ENCODE results near the gene TMEM267.

The TMEM267 gene

GRCh38 chr5:43420241-43420640, 63.4 kb downstream of the TMEM267 start:
- no peak overlapping the region for H2BK5ac ChIP-seq (ENCODE audit: low read depth, low read length, poor library complexity)
- no peak overlapping the region for H2AK5ac ChIP-seq (ENCODE audit: low read length)
- H3K4me3 ChIP-seq (ENCODE audit: low read depth, low read length), result no peak overlapping the region
- no peak overlapping the region for H4K12ac ChIP-seq (ENCODE audit: low read depth, low read length)
- H3K27ac ChIP-seq (ENCODE audit: low read depth, low read length), result no peak overlapping the region
- no peak overlapping the region for H3K23ac ChIP-seq (ENCODE audit: low read length)
- H2BK120ac ChIP-seq (ENCODE audit: insufficient read depth, low read length, poor library complexity), result no peak overlapping the region
- H3K4ac ChIP-seq (ENCODE audit: low read depth, low read length), result no peak overlapping the region
- no peak overlapping the region for H4K8ac ChIP-seq (ENCODE audit: low read depth, low read length)
- no peak overlapping the region for H2BK12ac ChIP-seq (ENCODE audit: low read length)
- H3K18ac ChIP-seq (ENCODE audit: low read length), result no peak overlapping the region
- no peak overlapping the region for H4K91ac ChIP-seq (ENCODE audit: low read depth, low read length)
- no peak overlapping the region for H3K9ac ChIP-seq (ENCODE audit: low read length)
- no peaks in the 10 kb centered on the region for H3K36me3 ChIP-seq (ENCODE audit: control insufficient read depth in 1 of 2, insufficient read depth in 2 of 2, low read length in 2 of 2)
- H3K14ac ChIP-seq (ENCODE audit: low read length), result no peak overlapping the region
- H3K4me1 ChIP-seq (ENCODE audit: control insufficient read depth in 1 of 2, insufficient read depth in 2 of 2, low read length in 2 of 2), result no peaks in the 10 kb centered on the region
- no peak overlapping the region for H3K4me2 ChIP-seq (ENCODE audit: low read length)
- H3K27me3 ChIP-seq (ENCODE audit: insufficient read depth, low read length), result no peaks in the 10 kb centered on the region
- no peak overlapping the region for H2AFZ ChIP-seq (ENCODE audit: insufficient read depth, low read length, poor library complexity)
- H3K79me1 ChIP-seq (ENCODE audit: low read length), result no peaks in the 10 kb centered on the region
- H3K9me3 ChIP-seq (ENCODE audit: insufficient read depth, low read depth, low read length), result no peaks in the 10 kb centered on the region
- H3K79me2 ChIP-seq (ENCODE audit: control insufficient read depth, insufficient read depth, low read length, poor library complexity), result no peaks in the 10 kb centered on the region
- DNase-seq, result no peak
- no CpG with 5 or more reads among the region's 4 CpGs for WGBS (ENCODE audit: extremely low coverage, insufficient coverage, insufficient read length)

DNA sequence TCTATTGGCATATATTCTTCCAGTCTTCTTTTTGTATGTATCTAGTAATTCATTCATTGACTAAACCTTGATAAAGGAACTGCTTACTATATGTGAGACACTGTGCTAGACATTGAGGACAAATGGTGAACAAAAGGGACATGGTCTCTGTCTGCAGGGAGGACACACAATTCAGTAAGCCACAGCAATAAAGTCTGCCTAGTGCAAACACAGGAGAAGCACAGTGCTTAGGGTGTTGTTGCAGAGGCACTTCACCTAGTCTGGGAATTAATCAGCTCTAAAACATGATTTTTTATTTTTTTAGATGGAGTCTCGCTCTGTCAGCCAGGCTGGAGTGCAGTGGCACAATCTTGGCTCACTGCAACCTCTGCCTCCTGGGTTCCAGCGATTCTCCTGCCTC, 65.1 kb downstream of the TMEM267 start:
- H3K27ac ChIP-seq (ENCODE audit: low read depth, low read length), result no peak overlapping the region
- no CpG with 5 or more reads among the region's 2 CpGs for WGBS (ENCODE audit: extremely low coverage, insufficient coverage, insufficient read length)
- no peaks in the 10 kb centered on the region for H3K79me1 ChIP-seq (ENCODE audit: low read length)
- no peaks in the 10 kb centered on the region for H3K27me3 ChIP-seq (ENCODE audit: insufficient read depth, low read length)
- H3K4me1 ChIP-seq (ENCODE audit: control insufficient read depth in 1 of 2, insufficient read depth in 2 of 2, low read length in 2 of 2), result peaks cover 0 to 4% of the 10 kb centered on the region in 2 experiments
- H3K9ac ChIP-seq (ENCODE audit: low read length), result no peak overlapping the region
- H3K4me3 ChIP-seq (ENCODE audit: low read depth, low read length), result no peak overlapping the region
- H3K4ac ChIP-seq (ENCODE audit: low read depth, low read length), result no peak overlapping the region
- no peak for DNase-seq
- H4K91ac ChIP-seq (ENCODE audit: low read depth, low read length), result no peak overlapping the region
- no peak overlapping the region for H2AK5ac ChIP-seq (ENCODE audit: low read length)
- no peak overlapping the region for H3K4me2 ChIP-seq (ENCODE audit: low read length)
- no peaks in the 10 kb centered on the region for H3K79me2 ChIP-seq (ENCODE audit: control insufficient read depth, insufficient read depth, low read length, poor library complexity)
- no peak overlapping the region for H2AFZ ChIP-seq (ENCODE audit: insufficient read depth, low read length, poor library complexity)
- H3K23ac ChIP-seq (ENCODE audit: low read length), result no peak overlapping the region
- H4K8ac ChIP-seq (ENCODE audit: low read depth, low read length), result no peak overlapping the region
- H2BK120ac ChIP-seq (ENCODE audit: insufficient read depth, low read length, poor library complexity), result no peak overlapping the region
- no peak overlapping the region for H3K14ac ChIP-seq (ENCODE audit: low read length)
- no peak overlapping the region for H4K12ac ChIP-seq (ENCODE audit: low read depth, low read length)
- no peaks in the 10 kb centered on the region for H3K36me3 ChIP-seq (ENCODE audit: control insufficient read depth in 1 of 2, insufficient read depth in 2 of 2, low read length in 2 of 2)
- no peaks in the 10 kb centered on the region for H3K9me3 ChIP-seq (ENCODE audit: insufficient read depth, low read depth, low read length)
- no peak overlapping the region for H3K18ac ChIP-seq (ENCODE audit: low read length)
- H2BK5ac ChIP-seq (ENCODE audit: low read depth, low read length, poor library complexity), result no peak overlapping the region
- H2BK12ac ChIP-seq (ENCODE audit: low read length), result no peak overlapping the region

GRCh38 chr5:43416803-43417394, 66.8 kb downstream of the TMEM267 start:
- no peak overlapping the region for H3K27ac ChIP-seq (ENCODE audit: low read depth, low read length)
- H3K18ac ChIP-seq (ENCODE audit: low read length), result no peak overlapping the region
- no peak overlapping the region for H3K4me2 ChIP-seq (ENCODE audit: low read length)
- H3K27me3 ChIP-seq (ENCODE audit: insufficient read depth, low read length), result no peaks in the 10 kb centered on the region
- H4K12ac ChIP-seq (ENCODE audit: low read depth, low read length), result no peak overlapping the region
- H3K79me1 ChIP-seq (ENCODE audit: low read length), result peaks cover 2% of the 10 kb centered on the region
- H3K9me3 ChIP-seq (ENCODE audit: insufficient read depth, low read depth, low read length), result no peaks in the 10 kb centered on the region
- no peak overlapping the region for H3K4ac ChIP-seq (ENCODE audit: low read depth, low read length)
- no peak overlapping the region for H4K91ac ChIP-seq (ENCODE audit: low read depth, low read length)
- no peak overlapping the region for H2BK120ac ChIP-seq (ENCODE audit: insufficient read depth, low read length, poor library complexity)
- no peak for DNase-seq
- no peak overlapping the region for H2AK5ac ChIP-seq (ENCODE audit: low read length)
- H4K8ac ChIP-seq (ENCODE audit: low read depth, low read length), result no peak overlapping the region
- no peaks in the 10 kb centered on the region for H3K36me3 ChIP-seq (ENCODE audit: control insufficient read depth in 1 of 2, insufficient read depth in 2 of 2, low read length in 2 of 2)
- peaks cover 2 to 9% of the 10 kb centered on the region in 2 experiments for H3K4me1 ChIP-seq (ENCODE audit: control insufficient read depth in 1 of 2, insufficient read depth in 2 of 2, low read length in 2 of 2)
- H2BK12ac ChIP-seq (ENCODE audit: low read length), result no peak overlapping the region
- H3K4me3 ChIP-seq (ENCODE audit: low read depth, low read length), result no peak overlapping the region
- H3K9ac ChIP-seq (ENCODE audit: low read length), result no peak overlapping the region
- H2BK5ac ChIP-seq (ENCODE audit: low read depth, low read length, poor library complexity), result no peak overlapping the region
- no peak overlapping the region for H3K23ac ChIP-seq (ENCODE audit: low read length)
- H2AFZ ChIP-seq (ENCODE audit: insufficient read depth, low read length, poor library complexity), result no peak overlapping the region
- no peak overlapping the region for H3K14ac ChIP-seq (ENCODE audit: low read length)
- no peaks in the 10 kb centered on the region for H3K79me2 ChIP-seq (ENCODE audit: control insufficient read depth, insufficient read depth, low read length, poor library complexity)
- WGBS (ENCODE audit: extremely low coverage, insufficient coverage, insufficient read length), result no CpG with 5 or more reads among the region's 3 CpGs

DNA sequence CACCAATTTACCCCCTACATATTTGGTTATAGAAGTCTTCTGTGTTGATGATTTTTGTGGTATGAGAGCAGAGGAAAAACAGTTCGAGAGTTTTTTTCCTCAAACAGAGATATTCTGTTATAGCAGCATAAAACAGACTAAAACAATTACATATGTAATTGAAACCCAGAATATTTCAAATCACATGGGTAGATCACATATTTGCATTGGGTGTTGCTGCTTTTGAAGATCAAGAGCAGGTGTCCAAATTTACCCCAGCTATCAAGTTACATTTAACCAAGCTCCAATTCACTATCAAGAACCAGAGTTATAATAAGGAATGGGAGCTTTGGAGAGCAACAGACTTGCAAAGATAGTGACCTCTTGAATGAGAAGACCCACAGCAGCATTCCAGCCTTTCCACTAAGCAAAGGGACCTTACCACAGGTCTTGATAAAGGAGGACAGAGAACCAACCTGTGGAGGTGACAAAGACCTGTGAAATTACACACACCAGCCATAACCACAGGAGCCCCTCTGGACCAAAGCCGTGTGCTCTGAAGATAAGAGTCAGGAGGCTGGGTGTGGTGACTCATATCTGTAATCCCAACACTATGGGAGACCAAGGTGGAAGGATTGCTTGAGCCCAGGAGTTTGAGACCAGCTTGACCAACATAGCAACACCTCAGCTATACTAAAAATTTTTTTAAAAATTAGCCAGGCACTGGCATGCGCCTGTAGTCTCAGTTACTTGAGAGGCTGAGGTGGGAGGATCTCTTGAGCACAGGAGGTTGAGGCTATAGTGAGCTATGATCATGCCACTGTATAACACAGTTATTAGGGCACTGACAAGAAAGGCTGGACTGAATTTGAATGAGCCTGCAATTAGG, 67.5 kb downstream of the TMEM267 start:
- no peak overlapping the region for H4K12ac ChIP-seq (ENCODE audit: low read depth, low read length)
- no peaks in the 10 kb centered on the region for H3K9me3 ChIP-seq (ENCODE audit: insufficient read depth, low read depth, low read length)
- no peak overlapping the region for H3K9ac ChIP-seq (ENCODE audit: low read length)
- no peak overlapping the region for H3K4ac ChIP-seq (ENCODE audit: low read depth, low read length)
- H3K18ac ChIP-seq (ENCODE audit: low read length), result no peak overlapping the region
- no peak overlapping the region for H2BK120ac ChIP-seq (ENCODE audit: insufficient read depth, low read length, poor library complexity)
- peaks cover 2% of the 10 kb centered on the region for H3K79me1 ChIP-seq (ENCODE audit: low read length)
- WGBS (ENCODE audit: extremely low coverage, insufficient coverage, insufficient read length), result no CpG with 5 or more reads among the region's 3 CpGs
- no peak overlapping the region for H2AK5ac ChIP-seq (ENCODE audit: low read length)
- no peak overlapping the region for H2AFZ ChIP-seq (ENCODE audit: insufficient read depth, low read length, poor library complexity)
- no peak overlapping the region for H3K27ac ChIP-seq (ENCODE audit: low read depth, low read length)
- H3K79me2 ChIP-seq (ENCODE audit: control insufficient read depth, insufficient read depth, low read length, poor library complexity), result no peaks in the 10 kb centered on the region
- H3K36me3 ChIP-seq (ENCODE audit: control insufficient read depth in 1 of 2, insufficient read depth in 2 of 2, low read length in 2 of 2), result no peaks in the 10 kb centered on the region
- H3K4me1 ChIP-seq (ENCODE audit: control insufficient read depth in 1 of 2, insufficient read depth in 2 of 2, low read length in 2 of 2), result peaks cover 2 to 9% of the 10 kb centered on the region in 2 experiments
- no peaks in the 10 kb centered on the region for H3K27me3 ChIP-seq (ENCODE audit: insufficient read depth, low read length)
- H3K4me3 ChIP-seq (ENCODE audit: low read depth, low read length), result no peak overlapping the region
- no peak overlapping the region for H3K4me2 ChIP-seq (ENCODE audit: low read length)
- no peak overlapping the region for H3K14ac ChIP-seq (ENCODE audit: low read length)
- no peak for DNase-seq
- no peak overlapping the region for H3K23ac ChIP-seq (ENCODE audit: low read length)
- no peak overlapping the region for H2BK12ac ChIP-seq (ENCODE audit: low read length)
- no peak overlapping the region for H2BK5ac ChIP-seq (ENCODE audit: low read depth, low read length, poor library complexity)
- no peak overlapping the region for H4K8ac ChIP-seq (ENCODE audit: low read depth, low read length)
- H4K91ac ChIP-seq (ENCODE audit: low read depth, low read length), result no peak overlapping the region

Data from trophoblast cell (in vitro differentiated cells and primary cell).